ENCODE measurements around the gene DLK2.
"Not testable (repeated sequence)": the region's sequence is repeated elsewhere in the genome, so short reads cannot be mapped to it uniquely, and the experiment has no call there.

DLK2 gene

GRCh38 chr6:43469947-43470346 lies 14.6 kb upstream of the DLK2 start:
- H3K4me1 ChIP-seq: no peaks in the 10 kb centered on the region
- H4K20me1 ChIP-seq: no peaks in the 10 kb centered on the region
- no peaks in the 10 kb centered on the region for H3K9me3 ChIP-seq
- H3K4me3 ChIP-seq: no peak overlapping the region
- H3K27ac ChIP-seq: no peak overlapping the region
- H3K36me3 ChIP-seq: no peaks in the 10 kb centered on the region
- no peak overlapping the region for H3K9ac ChIP-seq
- H3K4me2 ChIP-seq: no peak overlapping the region
- TF ChIP-seq Cebpa-rat (IDR thresholded peaks at IDR 0.05): no peak
- H3K27me3 ChIP-seq: no peaks in the 10 kb centered on the region

- Histone ChIP-seq H3K4me3 (no peak overlapping the region), H3K36me3 (no peaks in the 10 kb centered on the region), H4K20me1 (no peaks in the 10 kb centered on the region), H3K9ac (no peak overlapping the region), H3K4me1 (no peaks in the 10 kb centered on the region), H3K27ac (no peak overlapping the region), H3K9me3 (no peaks in the 10 kb centered on the region), H3K4me2 (no peak overlapping the region), H3K27me3 (no peaks in the 10 kb centered on the region)
- TF ChIP-seq Cebpa-rat (IDR thresholded peaks at IDR 0.05): no peak
Observed at GRCh38 chr6:43468748-43469681, 13.7 kb upstream of the DLK2 start.

DNA sequence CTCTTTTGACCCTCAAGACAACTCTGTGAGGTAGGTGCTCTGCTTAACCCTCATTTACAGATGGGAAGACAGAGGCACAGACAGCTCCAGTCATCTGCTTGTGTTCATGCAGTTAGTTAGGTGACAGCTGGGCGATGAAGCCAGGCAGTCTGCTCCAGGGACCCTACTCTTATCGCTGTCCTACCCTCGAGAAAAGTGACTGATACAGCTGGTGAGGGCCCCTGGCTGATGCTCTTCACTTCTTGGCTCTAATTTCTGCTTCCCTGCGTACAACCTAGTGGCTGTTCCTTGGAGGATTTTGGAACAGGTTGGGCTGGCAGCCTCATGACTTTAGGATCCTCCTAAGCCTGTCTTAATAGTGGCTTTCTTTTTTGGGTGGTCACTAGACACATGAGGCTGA lies 12.9 kb upstream of the DLK2 start:
- Histone ChIP-seq H3K9ac (no peak overlapping the region), H3K27me3 (no peaks in the 10 kb centered on the region), H3K4me3 (no peak overlapping the region)

DNA sequence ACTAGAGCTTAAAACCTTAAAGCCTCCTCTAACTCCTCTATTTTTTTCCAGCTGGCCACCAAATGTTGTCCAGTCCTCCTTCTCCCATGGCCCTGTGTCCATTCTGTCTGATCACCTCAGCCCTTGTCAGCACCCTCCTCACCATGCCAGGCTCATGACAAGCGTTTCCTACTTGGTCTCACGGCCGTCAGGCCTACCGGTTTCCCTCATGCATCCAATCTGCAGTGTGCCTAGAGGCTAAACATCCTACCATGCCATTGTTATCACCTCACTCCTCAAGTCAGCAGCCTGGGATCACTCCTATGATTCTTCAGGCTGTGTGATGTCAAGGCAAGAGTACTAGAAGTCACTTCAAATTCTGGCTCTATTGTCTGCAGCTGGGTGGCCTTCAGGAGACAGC lies 12.4 kb upstream of the DLK2 start:
- Histone ChIP-seq H3K9me3 (no peaks in the 10 kb centered on the region), H3K27me3 (no peaks in the 10 kb centered on the region), H3K36me3 (no peaks in the 10 kb centered on the region), H3K4me2 (no peak overlapping the region), H4K20me1 (no peaks in the 10 kb centered on the region), H3K4me1 (no peaks in the 10 kb centered on the region), H3K9ac (no peak overlapping the region), H3K4me3 (no peak overlapping the region), H3K27ac (no peak overlapping the region)
- no peak for TF ChIP-seq Cebpa-rat (IDR thresholded peaks at IDR 0.05)

More for the DNA sequence above, 12.9 kb upstream of the DLK2 start:
- H3K9me3 ChIP-seq: no peaks in the 10 kb centered on the region
- no peaks in the 10 kb centered on the region for H3K36me3 ChIP-seq
- no peak overlapping the region for H3K4me2 ChIP-seq
- no peak overlapping the region for H3K27ac ChIP-seq
- no peak for TF ChIP-seq Cebpa-rat (IDR thresholded peaks at IDR 0.05)
- no peaks in the 10 kb centered on the region for H3K4me1 ChIP-seq
- no peaks in the 10 kb centered on the region for H4K20me1 ChIP-seq

DNA sequence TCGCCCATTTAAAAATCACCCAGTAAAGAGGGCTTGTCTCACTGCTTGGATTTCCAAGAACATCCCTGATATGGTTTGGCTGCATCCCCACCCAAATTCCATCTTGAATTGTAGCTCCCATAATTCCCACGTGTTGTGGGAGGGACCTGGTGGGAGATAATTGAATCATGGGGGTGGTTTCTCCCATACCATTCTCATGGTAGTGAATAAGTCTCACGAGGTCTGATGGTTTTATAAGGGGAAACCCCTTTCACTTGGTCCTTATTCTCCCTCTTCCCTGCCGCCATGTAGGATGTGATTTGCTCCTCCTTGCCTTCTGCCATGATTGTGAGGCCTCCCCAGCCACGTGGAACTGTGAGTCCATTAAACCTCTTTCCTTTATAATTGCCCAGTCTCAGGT lies 11.9 kb upstream of the DLK2 start:
- H3K9ac ChIP-seq, H3K9me3 ChIP-seq, H3K4me3 ChIP-seq, H3K4me1 ChIP-seq, H3K27me3 ChIP-seq, H3K4me2 ChIP-seq, H4K20me1 ChIP-seq, H3K36me3 ChIP-seq, H3K27ac ChIP-seq: not testable (repeated sequence)

GRCh38 chr6:43465948-43466347 lies 10.6 kb upstream of the DLK2 start:
- no peaks in the 10 kb centered on the region for H3K4me1 ChIP-seq
- H3K4me3 ChIP-seq: no peak overlapping the region
- no peak for TF ChIP-seq Cebpa-rat (IDR thresholded peaks at IDR 0.05)
- no peak overlapping the region for H3K27ac ChIP-seq
- H3K27me3 ChIP-seq: no peaks in the 10 kb centered on the region
- H4K20me1 ChIP-seq: no peaks in the 10 kb centered on the region
- H3K36me3 ChIP-seq: no peaks in the 10 kb centered on the region
- H3K4me2 ChIP-seq: no peak overlapping the region
- no peaks in the 10 kb centered on the region for H3K9me3 ChIP-seq
- H3K9ac ChIP-seq: no peak overlapping the region

- no peak overlapping the region for H3K4me2 ChIP-seq
- no peaks in the 10 kb centered on the region for H3K36me3 ChIP-seq
- no peak overlapping the region for H3K27ac ChIP-seq
- no peak overlapping the region for H3K9ac ChIP-seq
- no peaks in the 10 kb centered on the region for H4K20me1 ChIP-seq
- H3K9me3 ChIP-seq: no peaks in the 10 kb centered on the region
- no peaks in the 10 kb centered on the region for H3K4me1 ChIP-seq
- no peaks in the 10 kb centered on the region for H3K27me3 ChIP-seq
- H3K4me3 ChIP-seq: no peak overlapping the region
- TF ChIP-seq Cebpa-rat (IDR thresholded peaks at IDR 0.05): no peak
Observed at GRCh38 chr6:43464337-43464736, 9.0 kb upstream of the DLK2 start.

GRCh38 chr6:43461936-43462335 lies 6.6 kb upstream of the DLK2 start:
- H3K9ac ChIP-seq: no peak overlapping the region
- no peaks in the 10 kb centered on the region for H3K4me1 ChIP-seq
- no peak overlapping the region for H3K4me2 ChIP-seq
- H3K27ac ChIP-seq: no peak overlapping the region
- no peaks in the 10 kb centered on the region for H3K9me3 ChIP-seq
- no peaks in the 10 kb centered on the region for H4K20me1 ChIP-seq
- H3K27me3 ChIP-seq: peaks cover 13% of the 10 kb centered on the region
- no peak overlapping the region for H3K4me3 ChIP-seq
- H3K36me3 ChIP-seq: no peaks in the 10 kb centered on the region
- TF ChIP-seq Cebpa-rat (IDR thresholded peaks at IDR 0.05): no peak

DNA sequence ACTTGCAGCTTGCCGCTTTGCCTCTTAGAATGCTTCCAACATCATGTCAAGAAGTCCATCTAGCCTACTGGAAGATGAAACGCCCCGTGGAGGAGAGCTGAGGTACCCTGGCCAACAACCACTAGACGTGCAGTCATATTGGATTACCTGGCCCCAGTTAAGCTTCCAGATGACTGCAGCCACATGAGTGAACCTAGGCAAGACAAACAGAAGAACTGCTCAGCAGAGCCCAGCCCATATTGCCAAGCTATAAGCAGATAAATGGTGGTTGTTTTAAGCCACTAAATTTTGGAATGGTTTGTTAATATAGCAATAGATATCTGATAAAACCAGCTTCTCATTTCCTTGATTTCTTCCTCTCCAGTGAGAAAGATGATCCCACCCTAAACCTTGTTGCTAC lies 4.7 kb upstream of the DLK2 start:
- Histone ChIP-seq H3K4me3 (no peak overlapping the region), H4K20me1 (peaks cover 12% of the 10 kb centered on the region; the same call in 1 of the 2 replicates), H3K9me3 (no peaks in the 10 kb centered on the region), H3K4me2 (no peak overlapping the region), H3K27me3 (peaks cover 32% of the 10 kb centered on the region), H3K4me1 (no peaks in the 10 kb centered on the region), H3K36me3 (no peaks in the 10 kb centered on the region), H3K9ac (no peak overlapping the region), H3K27ac (no peak overlapping the region)
- TF ChIP-seq Cebpa-rat (IDR thresholded peaks at IDR 0.05): no peak

DNA sequence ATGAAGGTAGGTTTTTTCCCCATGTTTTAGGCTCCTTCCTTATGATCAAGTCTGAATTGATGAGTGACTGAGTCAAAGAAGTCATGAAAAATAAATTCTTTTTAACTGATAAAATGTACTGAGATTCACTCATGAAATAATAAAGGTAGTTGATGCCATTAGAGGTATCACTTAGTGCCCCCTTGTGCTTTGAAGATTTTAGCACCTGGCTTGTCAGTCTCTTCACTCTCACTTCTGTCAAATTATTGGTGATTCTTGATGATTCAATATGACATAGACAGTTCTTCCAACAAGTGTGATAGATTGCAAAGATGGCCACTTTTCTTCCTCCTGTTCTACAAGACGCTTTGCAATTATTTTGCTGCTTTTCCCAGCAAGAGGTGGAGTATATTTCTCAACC lies 4.2 kb upstream of the DLK2 start:
- no peaks in the 10 kb centered on the region for H3K9me3 ChIP-seq
- no peaks in the 10 kb centered on the region for H3K36me3 ChIP-seq
- no peak overlapping the region for H3K27ac ChIP-seq
- no peaks in the 10 kb centered on the region for H3K4me1 ChIP-seq
- peaks cover 37% of the 10 kb centered on the region for H3K27me3 ChIP-seq
- H3K4me2 ChIP-seq: no peak overlapping the region
- H3K4me3 ChIP-seq: no peak overlapping the region
- H3K9ac ChIP-seq: no peak overlapping the region
- TF ChIP-seq Cebpa-rat (IDR thresholded peaks at IDR 0.05): no peak
- H4K20me1 ChIP-seq: peaks cover 12% of the 10 kb centered on the region; the same call in 1 of the 2 replicates

DNA sequence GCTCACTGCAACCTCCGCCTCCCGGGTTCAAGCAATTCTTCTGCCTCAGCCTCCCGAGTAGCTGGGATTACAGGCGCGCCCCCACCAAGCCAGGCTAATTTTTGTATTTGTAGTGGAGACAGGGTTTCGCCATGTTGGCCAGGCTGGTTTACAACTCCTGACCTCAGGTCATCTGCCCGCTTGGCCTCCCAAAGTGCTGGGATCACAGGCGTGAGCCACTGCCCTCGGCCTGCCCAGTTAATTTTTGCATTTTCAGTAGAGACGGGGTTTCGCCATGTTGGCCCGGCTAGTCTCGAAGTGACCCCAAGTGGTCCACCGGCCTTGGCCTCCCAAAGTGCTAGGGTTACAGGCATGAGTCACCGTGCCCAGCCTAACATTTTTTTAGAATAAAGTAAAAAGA lies 2.8 kb upstream of the DLK2 start:
- H3K36me3 ChIP-seq, H3K4me1 ChIP-seq, H3K4me3 ChIP-seq, H3K9me3 ChIP-seq, H3K27ac ChIP-seq, H3K9ac ChIP-seq, H3K4me2 ChIP-seq: not testable (repeated sequence)
- Histone ChIP-seq H4K20me1 (peaks cover 17% of the 10 kb centered on the region; the same call in 1 of the 2 replicates), H3K27me3 (peaks cover 45% of the 10 kb centered on the region)

Measured in BLaER1 (cell line).